T-helper 1 cell treated with Interleukin-12 subunit alpha and Interleukin-12 subunit beta and Interleukin-4 antibody, amounts not matched to agents 30 μg/mL and 1 μg/mL, for 36 hours (primary cell): Measurements from ENCODE around the gene LRRN4CL.
"Not testable (repeated sequence)": the region's sequence is repeated elsewhere in the genome, so short reads cannot be mapped to it uniquely, and the experiment has no call there.

Experiments used
- H3K27ac Mint-ChIP-seq: one replicate; pipeline ENCODE4 v1.8.0; 2021; ENCODE audit warnings: mild to moderate bottlenecking, mixed read lengths
- H3K27me3 Mint-ChIP-seq: one replicate; pipeline ENCODE4 v1.8.0; 2021; ENCODE audit warnings: low read depth, mixed read lengths
- H3K36me3 Mint-ChIP-seq: one replicate; pipeline ENCODE4 v1.8.0; 2021; ENCODE audit warnings: low read depth, mixed read lengths
- H3K4me1 Mint-ChIP-seq: one replicate; pipeline ENCODE4 v1.8.0; 2021; ENCODE audit warnings: low read depth, mixed read lengths
- H3K4me3 Mint-ChIP-seq: one replicate; pipeline ENCODE4 v1.8.0; 2021; ENCODE audit warnings: mild to moderate bottlenecking, moderate library complexity, mixed read lengths
- H3K9me3 Mint-ChIP-seq: one replicate; pipeline ENCODE4 v1.8.0; 2021; ENCODE audit warnings: mixed read lengths

The LRRN4CL gene

GRCh38 chr11:62689421-62690183 is at the start of gene LRRN4CL:
Gene LRRN4CL, minus strand, starts transcription at chr11:62689530. Its CDS starts 1,022 bp downstream, at chr11:62688508.
- Mint-ChIP-seq H3K4me3 (no peak within 1 kb of the TSS), H3K27me3 (peaks cover 9% of the 10 kb centered on the region), H3K36me3 (peaks cover 23% of the 10 kb centered on the region), H3K9me3 (no peaks in the 10 kb centered on the region), H3K4me1 (peaks cover 3% of the 10 kb centered on the region), H3K27ac (no peak within 1 kb of the TSS)

GRCh38 chr11:62737196-62737595 is 47.9 kb upstream of the LRRN4CL start:
- Mint-ChIP-seq H3K36me3 (peaks cover 33% of the 10 kb centered on the region), H3K4me1 (peaks cover 8% of the 10 kb centered on the region), H3K4me3 (no peak overlapping the region), H3K27me3 (no peaks in the 10 kb centered on the region), H3K9me3 (no peaks in the 10 kb centered on the region), H3K27ac (no peak overlapping the region)

DNA sequence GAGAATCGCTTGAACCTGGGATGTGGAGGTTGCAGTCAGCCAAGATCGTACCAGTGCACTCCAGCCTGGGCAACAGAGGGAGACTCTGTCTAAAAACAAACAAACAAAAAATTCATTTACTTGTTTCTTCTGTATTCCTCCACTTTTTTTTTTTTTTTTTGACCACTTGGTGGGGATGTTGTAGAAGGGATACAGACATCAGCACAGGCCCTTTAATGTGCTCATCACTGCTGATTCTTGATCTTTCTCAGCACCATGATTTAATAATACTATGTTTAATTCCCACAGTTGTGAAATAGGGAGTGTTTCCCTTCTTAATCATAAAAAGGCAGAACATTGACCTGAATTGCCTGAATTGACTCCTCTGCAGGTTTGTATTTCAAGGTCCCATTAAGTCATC is 43.5 kb upstream of the LRRN4CL start:
- Mint-ChIP-seq H3K36me3 (peaks cover 30% of the 10 kb centered on the region), H3K27ac (no peak overlapping the region), H3K4me1 (peaks cover 21% of the 10 kb centered on the region)

GRCh38 chr11:62730076-62730475 is 40.7 kb upstream of the LRRN4CL start:
- peaks cover 37% of the 10 kb centered on the region for H3K36me3 Mint-ChIP-seq
- not testable (repeated sequence) for H3K9me3 Mint-ChIP-seq, H3K27ac Mint-ChIP-seq, H3K27me3 Mint-ChIP-seq
- H3K4me1 Mint-ChIP-seq: peaks cover 25% of the 10 kb centered on the region
- peak overlapping the region; percentile 97 for H3K4me3 Mint-ChIP-seq

More for the DNA sequence above, 43.5 kb upstream of the LRRN4CL start:
- Mint-ChIP-seq H3K9me3 (no peaks in the 10 kb centered on the region), H3K27me3 (no peaks in the 10 kb centered on the region), H3K4me3 (no peak overlapping the region)

DNA sequence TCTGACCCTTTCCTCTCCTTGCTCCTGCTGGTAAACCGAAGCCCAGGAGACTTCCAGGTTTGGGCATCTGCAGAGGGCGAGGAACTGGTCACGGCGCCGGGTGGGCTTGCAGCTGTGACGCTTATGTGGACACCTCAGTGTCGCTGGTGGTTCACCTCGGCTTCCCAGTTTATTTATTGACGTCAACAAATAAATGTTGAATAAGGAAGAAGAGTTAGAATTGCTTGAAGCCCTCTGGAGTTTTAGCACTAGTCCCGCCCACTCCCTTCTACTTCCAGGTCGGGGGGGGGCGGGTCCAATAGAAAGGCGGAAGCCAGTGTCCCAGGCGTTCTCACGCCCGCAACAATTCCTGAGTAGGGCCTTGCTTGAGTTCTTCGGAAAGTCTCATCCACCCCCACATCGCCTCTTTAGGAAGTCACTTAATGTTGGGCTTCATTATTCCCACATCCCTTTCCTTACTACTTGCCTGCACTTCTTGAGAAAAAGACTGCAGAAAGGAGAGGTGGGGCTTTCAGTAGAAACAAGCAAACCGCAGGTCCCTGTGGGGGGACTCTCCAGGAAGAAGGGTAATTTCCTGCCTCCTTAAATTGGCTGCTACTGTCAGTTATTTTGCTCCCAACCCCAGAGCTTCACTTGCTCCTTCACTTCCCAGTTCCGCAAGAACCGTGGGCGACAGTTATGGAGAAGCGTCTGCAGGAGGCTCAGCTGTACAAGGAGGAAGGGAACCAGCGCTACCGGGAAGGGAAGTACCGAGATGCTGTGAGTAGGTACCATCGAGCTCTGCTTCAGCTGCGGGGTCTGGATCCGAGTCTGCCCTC is 39.0 kb upstream of the LRRN4CL start, which contains the start of gene TTC9C:
TSS of gene TTC9C (plus strand) at position 316 of the 818 bp plus-strand sequence. CDS start at position 679, 363 bp downstream.
- Mint-ChIP-seq H3K36me3 (peaks cover 47% of the 10 kb centered on the region), H3K4me3 (peak within 1 kb of the TSS; percentile 97), H3K27me3 (no peaks in the 10 kb centered on the region), H3K9me3 (no peaks in the 10 kb centered on the region), H3K27ac (peak within 1 kb of the TSS; percentile 99), H3K4me1 (peaks cover 40% of the 10 kb centered on the region)

DNA sequence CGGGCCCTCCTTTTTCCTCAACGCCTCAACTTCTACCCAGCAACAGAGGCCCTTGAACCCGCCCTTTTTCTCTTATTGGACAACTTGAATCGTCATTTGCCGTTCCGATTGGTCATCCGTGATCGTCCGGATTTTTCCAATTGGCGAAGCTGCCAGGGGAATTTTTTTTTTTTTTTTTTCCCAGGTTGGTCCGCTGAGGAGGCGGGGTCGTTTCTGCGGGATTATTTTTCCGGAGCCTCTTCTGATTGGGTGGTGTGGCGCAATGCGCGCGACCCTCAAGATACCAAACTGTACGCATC is 38.5 kb upstream of the LRRN4CL start:
- peaks cover 36% of the 10 kb centered on the region for H3K4me1 Mint-ChIP-seq
- peak overlapping the region; percentile 99 for H3K27ac Mint-ChIP-seq
- H3K9me3 Mint-ChIP-seq: no peaks in the 10 kb centered on the region
- peaks cover 45% of the 10 kb centered on the region for H3K36me3 Mint-ChIP-seq
- H3K4me3 Mint-ChIP-seq: peak overlapping the region; percentile 97
- H3K27me3 Mint-ChIP-seq: no peaks in the 10 kb centered on the region

DNA sequence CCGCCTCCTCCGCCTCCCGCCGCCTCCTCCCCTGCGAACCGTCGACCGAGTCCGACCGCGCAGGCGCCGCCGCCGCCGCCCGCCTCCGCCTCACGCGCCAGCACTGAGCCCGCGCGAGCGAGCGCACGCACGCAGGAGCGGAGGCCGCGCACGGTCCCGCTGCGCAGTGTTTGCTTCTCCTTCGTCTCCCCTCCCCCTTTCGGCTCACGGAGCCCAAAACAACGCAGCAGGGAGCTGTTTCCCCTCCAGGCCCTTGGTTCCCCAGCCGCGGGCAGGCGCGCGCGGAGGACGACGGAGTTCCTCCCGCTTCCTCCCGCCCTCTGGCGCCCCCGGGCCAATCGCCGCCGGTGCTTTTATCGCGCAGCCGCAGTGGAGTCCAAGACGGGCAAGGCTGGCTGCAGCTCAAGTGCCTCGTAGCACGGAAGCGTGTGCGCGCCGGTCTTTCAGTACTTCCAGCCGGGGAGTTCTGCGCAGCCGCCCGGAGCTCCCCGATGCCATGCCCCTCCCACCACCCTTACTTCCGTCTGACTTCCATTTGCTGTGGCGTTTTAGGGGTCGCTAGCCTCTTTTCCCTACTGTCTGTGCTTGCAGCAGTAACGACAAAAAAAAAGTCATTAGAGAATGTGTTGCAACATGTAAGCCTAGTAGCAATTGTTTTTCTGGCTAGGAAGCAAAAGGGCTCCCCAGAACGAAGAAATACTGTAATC is 38.0 kb upstream of the LRRN4CL start, which contains the start of gene HNRNPUL2:
TSS of gene HNRNPUL2 (minus strand) at position 293 of the 707 bp plus-strand sequence. CDS start 301 bp downstream, outside the sequence.
- no peaks in the 10 kb centered on the region for H3K27me3 Mint-ChIP-seq
- peaks cover 39% of the 10 kb centered on the region for H3K4me1 Mint-ChIP-seq
- H3K9me3 Mint-ChIP-seq: no peaks in the 10 kb centered on the region
- H3K36me3 Mint-ChIP-seq: peaks cover 48% of the 10 kb centered on the region
- peak within 1 kb of the TSS; percentile 97 for H3K4me3 Mint-ChIP-seq
- peak within 1 kb of the TSS; percentile 99 for H3K27ac Mint-ChIP-seq

DNA sequence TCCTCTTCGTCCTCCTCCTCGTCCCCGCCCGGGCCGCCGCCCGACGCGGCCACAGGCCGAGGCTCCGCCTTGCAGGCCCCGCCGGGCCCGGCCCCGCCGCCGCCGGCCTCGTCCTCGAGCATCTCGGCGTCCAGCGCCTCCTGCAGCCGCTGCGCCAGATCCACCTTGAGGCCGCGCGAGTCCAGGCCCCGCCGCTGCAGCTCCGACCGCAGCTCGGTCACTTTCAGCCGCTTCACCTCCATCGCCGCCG is 37.5 kb upstream of the LRRN4CL start:
- H3K9me3 Mint-ChIP-seq: no peaks in the 10 kb centered on the region
- H3K27ac Mint-ChIP-seq: peak overlapping the region; percentile 99
- peaks cover 53% of the 10 kb centered on the region for H3K36me3 Mint-ChIP-seq
- no peaks in the 10 kb centered on the region for H3K27me3 Mint-ChIP-seq
- peak overlapping the region; percentile 97 for H3K4me3 Mint-ChIP-seq
- peaks cover 43% of the 10 kb centered on the region for H3K4me1 Mint-ChIP-seq

DNA sequence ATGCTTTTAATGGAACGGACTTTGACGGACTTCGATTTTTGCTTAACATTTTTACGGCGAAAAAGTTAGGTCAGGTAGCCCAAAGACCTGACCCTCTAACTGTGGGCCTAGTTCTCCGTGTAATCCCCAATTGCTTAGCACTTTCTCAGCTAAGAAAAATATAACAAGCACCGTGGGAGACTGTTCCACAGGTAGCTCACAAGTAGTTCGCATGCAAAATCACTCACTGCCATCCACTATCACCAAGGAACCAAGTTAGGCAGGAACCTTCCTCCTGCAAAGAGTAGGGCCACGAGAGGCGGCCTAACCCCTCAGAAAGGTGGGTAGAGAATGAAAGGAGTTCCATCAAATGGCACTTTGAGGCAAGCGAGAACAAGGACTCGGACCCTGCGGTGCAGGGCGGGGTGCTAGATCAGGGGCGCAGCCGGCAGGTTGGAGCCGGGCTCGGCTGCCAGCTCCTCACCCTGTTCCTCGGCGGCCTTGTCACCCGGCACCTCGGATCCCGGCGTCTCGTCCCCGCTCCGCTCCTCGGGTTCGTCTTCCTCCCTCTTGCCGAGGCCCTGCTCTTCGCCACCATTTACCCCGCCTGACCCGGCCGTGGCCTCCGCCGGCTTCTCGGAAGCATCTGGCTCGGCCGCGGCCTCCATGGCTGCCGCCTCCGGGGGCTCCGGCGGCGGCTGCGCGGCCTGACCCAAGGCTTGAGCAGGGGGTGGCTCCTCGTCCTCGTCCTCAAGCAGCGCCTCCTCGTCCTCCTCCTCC is 37.0 kb upstream of the LRRN4CL start:
- Mint-ChIP-seq H3K27ac (peak overlapping the region; percentile 99), H3K36me3 (peaks cover 56% of the 10 kb centered on the region), H3K4me1 (peaks cover 44% of the 10 kb centered on the region), H3K27me3 (no peaks in the 10 kb centered on the region), H3K9me3 (no peaks in the 10 kb centered on the region), H3K4me3 (peak overlapping the region; percentile 97)

DNA sequence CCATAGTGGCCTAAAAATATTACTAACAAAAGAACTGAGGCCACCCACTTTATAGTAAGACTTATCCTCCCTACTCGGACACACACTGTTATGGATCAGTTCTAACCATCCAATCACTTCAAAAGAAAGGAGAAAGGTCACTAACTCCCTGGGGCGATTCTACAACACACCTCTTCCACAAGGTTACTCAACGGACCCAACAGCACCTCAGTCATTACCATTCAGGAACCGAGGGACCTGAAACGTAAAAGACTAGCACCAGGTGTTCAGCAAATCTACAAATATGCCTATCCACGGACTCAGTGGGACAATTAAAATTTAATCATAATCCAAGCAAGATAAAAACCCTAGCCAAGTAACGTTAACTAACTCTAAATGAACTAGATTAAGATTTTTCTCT is 36.3 kb upstream of the LRRN4CL start:
- no peaks in the 10 kb centered on the region for H3K9me3 Mint-ChIP-seq
- H3K36me3 Mint-ChIP-seq: peaks cover 59% of the 10 kb centered on the region
- peak overlapping the region; percentile 73 for H3K27ac Mint-ChIP-seq
- H3K27me3 Mint-ChIP-seq: no peaks in the 10 kb centered on the region
- peaks cover 46% of the 10 kb centered on the region for H3K4me1 Mint-ChIP-seq
- peak overlapping the region; percentile 97 for H3K4me3 Mint-ChIP-seq

DNA sequence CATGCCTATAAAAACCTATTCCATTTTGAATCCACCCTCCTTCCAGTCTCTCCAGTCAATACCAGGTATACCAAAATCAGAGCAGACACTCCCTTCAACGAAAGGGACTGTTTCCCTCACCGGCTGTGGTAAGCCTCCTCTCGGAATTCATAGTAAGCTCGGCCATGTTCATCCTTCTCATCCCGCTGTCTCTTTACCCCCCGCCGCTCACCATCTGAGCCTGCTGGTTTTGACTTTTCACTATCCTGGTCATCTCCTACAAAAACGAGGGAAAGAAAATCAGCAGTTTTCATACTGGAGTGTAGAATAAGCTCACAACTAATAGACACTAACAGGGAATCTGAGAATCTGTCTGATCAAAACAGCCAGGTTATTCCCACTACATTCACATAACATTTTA is 34.8 kb upstream of the LRRN4CL start:
- Mint-ChIP-seq H3K27me3 (no peaks in the 10 kb centered on the region), H3K9me3 (no peaks in the 10 kb centered on the region), H3K27ac (no peak overlapping the region), H3K4me1 (peaks cover 50% of the 10 kb centered on the region), H3K36me3 (peaks cover 67% of the 10 kb centered on the region), H3K4me3 (peak overlapping the region; percentile 97)

- H3K27me3 Mint-ChIP-seq: no peaks in the 10 kb centered on the region
- H3K9me3 Mint-ChIP-seq: no peaks in the 10 kb centered on the region
- no peak overlapping the region for H3K27ac Mint-ChIP-seq
- H3K36me3 Mint-ChIP-seq: peaks cover 75% of the 10 kb centered on the region
- H3K4me1 Mint-ChIP-seq: peaks cover 56% of the 10 kb centered on the region
- no peak overlapping the region for H3K4me3 Mint-ChIP-seq
Observed at GRCh38 chr11:62721994-62722393, 32.7 kb upstream of the LRRN4CL start.

- Mint-ChIP-seq H3K27me3 (no peaks in the 10 kb centered on the region), H3K4me1 (peaks cover 62% of the 10 kb centered on the region), H3K4me3 (no peak overlapping the region), H3K27ac (peak overlapping the region; percentile 34), H3K36me3 (peaks cover 84% of the 10 kb centered on the region), H3K9me3 (no peaks in the 10 kb centered on the region)
Observed at GRCh38 chr11:62719302-62719978, 30.1 kb upstream of the LRRN4CL start.

DNA sequence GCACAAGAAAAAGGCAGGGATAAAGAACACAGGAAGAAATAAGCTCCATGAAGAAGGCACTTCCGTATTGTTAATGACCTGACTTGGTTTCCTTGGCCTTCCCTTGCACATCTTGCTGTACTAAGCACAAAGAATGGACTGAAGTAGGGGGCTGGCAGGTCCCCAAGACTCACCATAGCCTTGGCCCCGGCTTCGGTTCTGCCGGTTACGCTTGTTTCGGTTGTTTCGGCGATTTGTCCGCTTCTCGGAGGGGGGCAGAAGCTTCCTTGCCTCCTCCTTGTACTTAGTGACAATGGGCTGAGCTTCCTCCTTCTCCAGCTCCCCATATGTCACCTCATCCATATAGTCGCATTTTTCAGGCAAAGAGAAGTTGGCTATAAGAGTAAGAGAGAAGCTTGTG is 27.5 kb upstream of the LRRN4CL start:
- H3K27ac Mint-ChIP-seq: no peak overlapping the region
- H3K4me3 Mint-ChIP-seq: no peak overlapping the region
- no peaks in the 10 kb centered on the region for H3K9me3 Mint-ChIP-seq
- H3K36me3 Mint-ChIP-seq: peaks cover 79% of the 10 kb centered on the region
- H3K27me3 Mint-ChIP-seq: no peaks in the 10 kb centered on the region
- H3K4me1 Mint-ChIP-seq: peaks cover 66% of the 10 kb centered on the region
